ENCODE data around the gene OVOL1.

The OVOL1 gene

DNA sequence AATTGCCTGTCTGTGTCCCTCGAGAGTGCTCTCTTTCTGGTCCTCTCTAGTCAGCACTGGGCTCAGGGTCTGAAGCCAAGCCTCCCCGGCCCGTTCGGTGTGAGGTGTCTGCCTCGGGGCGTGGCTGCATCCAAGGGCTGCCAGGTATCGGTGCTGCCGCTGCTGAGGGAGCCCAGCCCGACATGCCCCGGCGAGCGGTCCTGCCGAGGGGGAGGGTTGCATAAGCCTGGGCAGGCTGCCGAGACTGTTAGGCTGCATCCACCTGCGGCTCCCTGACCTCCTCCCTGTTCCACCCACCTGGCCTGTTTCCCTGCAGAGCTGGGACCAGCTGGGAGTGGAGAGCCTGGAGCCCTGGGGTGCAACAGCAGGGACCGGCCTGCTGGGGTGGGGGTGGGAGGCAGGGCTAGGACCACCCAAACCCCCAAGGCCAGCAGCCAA, 6.3 kb downstream of the OVOL1 start:
- no peak for DNase-seq

DNA sequence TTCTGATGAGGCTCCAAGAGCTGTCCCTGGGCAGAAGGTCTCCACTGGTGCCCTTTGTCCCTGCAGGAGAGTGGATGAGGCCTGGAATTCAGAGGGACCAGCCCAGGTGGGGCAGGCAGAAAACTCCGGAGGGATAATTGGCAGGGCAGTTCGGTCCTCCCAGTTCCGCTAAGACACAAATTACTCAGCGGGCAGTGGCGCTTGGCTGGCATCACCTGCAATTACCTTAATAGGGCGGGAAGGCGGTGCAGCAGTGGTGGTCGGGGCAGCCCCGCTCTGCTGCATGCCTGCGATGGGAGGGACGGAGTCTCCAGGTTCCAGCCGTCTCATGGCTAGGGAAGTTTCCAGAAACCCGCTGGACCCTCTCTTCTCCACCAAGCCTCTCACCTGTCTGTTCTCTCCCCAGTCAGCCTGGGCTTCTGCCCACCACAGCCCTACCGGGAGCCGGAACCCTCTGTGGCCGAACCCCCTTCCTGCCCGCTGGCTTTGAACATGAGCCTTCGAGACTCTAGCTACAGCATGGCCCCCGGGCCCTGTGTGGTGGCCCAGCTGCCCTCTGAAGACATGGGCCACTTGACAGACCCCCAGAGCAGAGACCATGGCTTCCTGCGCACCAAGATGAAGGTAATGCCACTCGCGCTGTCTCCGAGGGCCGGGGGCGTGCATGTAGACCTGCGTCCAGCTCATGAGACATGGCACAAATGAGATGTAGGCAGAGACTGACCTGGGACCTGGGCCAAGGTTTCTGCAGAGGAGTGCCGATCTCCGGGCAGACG, 7.0 kb downstream of the OVOL1 start:
- DNase-seq = no peak

DNA sequence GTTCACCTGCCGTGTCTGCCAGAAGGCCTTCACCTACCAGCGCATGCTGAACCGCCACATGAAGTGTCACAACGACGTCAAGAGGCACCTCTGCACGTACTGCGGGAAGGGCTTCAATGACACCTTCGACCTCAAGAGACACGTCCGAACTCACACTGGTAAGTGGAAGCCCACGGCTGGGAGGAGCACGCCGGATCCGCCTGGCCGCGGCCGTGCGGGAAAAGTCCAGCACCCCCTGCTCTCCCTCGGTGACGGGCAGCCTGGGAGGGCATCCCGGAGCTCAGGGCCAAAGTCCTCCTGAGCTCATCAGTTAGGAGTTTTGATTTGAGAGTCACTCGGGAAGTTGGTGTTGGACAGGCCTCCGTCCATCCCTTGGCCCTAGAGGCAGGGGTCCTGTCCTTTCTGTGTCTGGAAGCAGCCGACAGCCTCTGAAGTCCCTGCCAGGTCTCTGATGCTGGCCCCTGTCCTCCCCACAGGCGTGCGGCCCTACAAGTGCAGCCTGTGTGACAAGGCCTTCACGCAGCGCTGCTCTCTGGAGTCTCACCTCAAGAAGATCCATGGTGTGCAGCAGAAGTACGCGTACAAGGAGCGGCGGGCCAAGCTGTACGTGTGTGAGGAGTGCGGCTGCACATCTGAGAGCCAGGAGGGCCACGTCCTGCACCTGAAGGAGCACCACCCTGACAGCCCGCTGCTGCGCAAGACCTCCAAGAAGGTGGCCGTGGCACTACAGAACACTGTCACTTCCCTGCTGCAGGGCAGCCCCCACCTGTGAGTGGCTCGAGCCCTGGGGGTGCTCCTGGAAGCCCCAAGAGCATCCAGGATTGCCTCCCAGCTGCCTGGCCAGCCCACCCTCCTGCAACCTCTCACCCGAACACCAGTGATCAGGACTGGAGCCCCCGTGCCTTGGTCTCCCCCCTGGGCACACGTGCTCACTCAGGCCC, 8.0 kb downstream of the OVOL1 start:
- no peak for DNase-seq

DNA sequence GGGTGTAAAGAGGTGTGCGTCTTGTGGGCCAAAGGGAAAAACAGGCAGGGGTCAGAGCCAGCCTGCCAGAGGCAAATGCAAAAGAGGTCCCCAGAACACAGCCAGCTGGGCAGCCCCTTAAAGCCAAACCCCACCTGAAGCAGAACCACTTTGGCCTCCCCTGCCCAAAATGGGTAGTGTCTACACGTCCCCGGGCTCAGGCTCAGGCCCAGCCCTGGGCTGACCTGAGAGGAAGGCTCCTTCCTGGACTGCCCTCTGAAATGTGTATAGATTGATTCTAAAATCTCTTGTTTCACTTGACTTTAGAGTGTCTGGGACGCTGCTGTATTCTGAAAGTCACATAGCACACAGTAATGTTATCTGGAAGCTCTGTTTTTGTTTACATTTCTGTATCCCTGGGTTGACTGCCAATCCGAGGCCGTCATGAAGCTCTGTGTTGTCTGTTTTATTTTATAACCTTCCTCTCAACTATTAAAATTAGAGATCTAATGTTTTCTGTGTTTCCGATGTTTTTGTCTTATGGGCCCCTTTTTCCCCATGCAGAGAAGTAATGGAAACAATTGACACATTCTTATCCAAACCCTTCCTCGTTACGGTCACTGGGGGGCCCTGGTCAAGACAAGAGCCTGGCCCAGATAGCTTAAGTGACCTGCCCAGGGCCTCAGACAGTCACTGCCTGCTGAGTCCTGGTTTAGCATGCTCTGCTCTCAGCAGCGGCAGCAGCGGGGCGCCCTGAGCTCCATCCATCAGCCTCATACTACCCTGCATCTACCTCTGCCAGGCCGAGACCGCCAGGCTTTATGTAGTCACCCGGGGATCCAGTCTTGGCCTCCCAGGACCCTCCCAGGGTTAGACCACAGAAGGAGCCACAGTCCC, 10.1 kb downstream of the OVOL1 start:
- no peak for DNase-seq

DNA sequence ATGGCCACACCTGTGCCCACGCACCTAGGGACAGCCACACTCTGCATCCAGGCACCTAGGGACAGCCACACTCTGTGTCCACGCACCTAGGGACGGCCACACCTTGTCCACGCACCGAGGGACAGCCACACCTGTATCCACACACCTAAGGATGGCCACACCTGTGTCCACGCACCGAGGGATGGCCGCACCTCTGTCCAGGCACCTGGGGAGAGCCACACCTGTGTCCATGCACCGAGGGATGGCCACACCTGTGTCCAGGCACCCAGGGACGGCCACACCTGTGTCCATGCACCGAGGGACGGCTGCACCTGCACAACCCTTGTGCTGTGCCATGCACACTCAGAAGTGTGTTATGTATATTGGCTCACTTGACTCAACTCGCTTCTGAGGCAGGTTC, 10.8 kb downstream of the OVOL1 start:
- no peak for DNase-seq

DNA sequence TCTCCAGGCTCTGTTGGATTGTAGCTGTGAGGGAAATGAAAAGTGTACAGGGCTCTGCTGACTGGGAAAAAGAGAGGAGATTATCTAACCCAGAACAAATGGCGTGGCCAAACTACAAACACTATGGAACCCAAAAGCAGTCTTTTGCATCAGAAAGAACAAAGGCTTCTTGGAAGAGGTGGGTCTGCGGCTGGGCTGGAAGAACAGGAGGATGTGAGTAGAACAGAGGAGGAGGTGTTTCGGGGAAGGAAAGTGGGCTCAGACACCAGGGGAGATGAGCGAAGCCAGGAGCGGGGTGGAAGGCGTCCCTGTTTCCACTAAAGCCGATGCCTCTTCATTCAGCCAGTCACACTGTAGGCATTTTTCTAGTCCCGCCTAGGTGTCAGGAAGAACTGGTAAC, 12.0 kb downstream of the OVOL1 start:
- DNase-seq = no peak

DNA sequence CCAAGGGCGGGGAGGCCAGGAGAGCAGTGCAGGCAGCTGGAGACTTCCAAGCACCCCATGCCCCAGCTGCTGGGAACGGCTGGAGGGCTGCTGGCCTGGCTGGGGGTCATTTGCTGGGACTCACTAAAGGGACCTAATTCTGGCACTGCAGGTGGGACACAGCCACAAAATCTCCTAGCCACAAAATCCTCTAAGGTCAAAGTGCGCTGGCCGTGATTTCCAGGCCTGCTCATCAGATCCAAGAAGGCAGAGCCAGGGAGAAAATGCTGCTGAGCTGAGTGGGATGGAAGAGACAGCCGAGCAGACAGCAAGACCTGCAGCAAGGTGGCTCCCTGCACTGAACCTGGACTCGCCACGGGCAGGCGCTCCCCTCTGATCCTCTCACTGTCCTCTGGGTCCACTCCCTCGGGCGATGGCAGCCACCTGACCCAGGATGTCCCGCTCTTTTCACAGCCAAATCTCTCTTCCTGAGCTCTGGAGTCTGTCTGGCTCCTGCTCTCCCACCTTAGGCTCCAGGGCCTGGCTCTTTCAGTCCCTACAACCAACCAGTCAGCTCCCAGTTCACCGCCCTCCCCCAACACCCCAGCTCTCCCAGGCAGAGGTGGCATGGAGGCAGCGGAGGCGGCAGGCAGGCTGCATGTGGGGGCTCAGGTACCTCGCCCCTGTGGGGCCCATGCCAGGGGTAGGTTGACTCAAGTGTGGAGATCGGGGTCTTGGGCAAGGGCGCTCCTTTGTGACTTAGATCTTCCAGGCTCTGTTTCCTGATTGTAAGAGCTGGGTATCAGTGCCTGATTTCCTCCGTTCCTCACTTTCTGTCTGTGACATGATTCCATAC, 14.5 kb downstream of the OVOL1 start:
- no peak for DNase-seq

DNA sequence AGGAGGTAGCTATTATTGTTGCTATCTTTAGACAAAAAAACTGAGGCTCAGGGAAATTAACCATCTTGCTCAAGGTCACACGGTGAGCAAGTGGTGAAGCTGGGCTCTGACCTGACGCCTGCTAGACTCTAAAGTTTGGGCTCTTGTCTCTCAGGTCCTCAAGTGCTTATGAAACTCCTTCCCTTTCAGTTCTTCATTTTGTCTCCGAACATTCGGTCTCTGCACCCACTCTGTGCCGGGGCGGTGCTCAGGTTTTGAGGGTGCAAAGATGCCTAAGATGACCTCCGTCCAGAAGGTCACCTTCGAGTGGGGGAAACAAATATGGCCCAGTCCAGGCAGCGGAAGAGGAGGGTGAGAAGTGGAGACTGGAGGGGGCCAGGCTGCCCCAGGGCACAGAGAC, 16.0 kb downstream of the OVOL1 start:
- DNase-seq = no peak

DNA sequence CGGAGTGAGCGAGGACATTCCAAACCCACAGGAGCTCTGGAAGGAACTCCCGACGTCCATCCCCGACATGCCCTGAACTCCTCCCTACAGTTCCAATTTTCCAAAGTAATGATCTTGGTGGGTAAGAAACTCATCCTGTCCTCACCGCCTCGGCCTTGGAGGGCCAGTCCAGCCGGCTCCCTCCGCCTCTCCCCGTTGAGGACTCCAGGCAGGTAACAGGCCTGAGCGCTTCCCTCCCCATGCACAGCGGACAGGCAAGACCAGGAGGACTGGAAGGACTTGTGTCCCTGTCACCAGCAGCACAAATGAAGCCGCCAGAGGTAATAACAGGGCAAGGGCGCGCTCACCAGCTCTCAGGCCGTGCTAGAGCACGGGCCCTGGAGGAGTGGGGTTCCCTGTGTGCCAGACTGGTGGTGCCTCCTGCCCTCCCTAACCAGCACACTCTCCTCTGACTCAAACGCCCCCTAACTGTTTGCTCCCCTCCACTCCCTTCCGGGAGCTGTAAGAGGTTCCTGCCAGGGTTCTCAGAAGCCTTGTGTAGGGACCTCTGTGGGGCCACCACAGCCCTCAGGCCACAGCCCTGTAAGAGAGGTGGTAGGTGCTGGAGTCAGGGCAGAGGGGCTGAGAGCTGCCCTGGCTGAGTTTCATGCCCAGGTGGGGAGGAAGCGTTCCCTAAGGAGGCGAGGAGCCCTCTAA, 17.1 kb downstream of the OVOL1 start:
- no peak for DNase-seq

DNA sequence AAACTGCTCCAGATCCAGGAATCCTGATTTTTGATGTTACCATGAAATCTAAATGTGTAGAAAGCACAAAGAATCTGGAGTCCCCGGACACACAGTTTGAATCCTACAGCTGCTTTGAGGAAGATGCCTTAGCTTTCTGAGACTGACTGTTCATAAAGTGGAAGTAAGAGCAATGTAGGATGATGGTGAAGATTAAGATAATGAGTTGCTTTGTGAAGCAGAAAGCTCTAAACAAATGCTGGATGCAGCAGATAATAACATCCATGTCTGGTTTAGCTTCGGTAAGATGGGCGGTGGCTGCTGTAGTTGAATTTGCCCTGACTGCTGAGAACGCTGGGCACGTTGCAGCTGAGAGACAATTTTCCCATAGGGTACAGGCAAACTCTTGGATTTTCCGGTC, 20.1 kb downstream of the OVOL1 start:
- DNase-seq = no peak

DNA sequence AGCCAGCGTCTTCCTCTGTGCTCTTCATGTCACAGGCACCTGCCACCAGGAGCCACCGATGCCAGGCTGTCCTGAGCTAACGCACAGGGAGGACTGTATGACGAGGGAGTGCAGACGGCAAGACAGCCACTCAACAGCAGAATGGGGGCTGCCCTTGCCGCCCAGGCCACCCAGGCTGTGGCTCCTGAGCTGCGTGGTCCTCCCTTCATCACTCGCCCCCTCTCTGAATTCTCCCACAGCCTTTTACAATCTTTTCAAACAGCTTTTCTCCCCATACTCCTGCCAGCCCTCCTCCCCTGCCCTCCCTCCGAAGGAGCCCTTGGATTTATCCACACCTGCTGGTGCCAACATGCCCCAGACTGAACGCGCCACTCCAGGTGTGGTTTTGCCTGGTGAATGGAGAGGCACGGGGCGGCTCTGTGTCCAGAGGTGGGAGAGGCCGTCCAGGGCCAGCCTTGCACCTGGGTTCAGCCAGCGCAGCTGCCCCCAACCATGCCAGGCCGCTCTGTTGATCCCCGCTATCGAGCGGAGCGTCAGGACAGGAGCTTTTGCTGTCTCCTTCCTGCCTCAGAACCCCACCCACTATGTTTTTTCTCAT, 22.0 kb downstream of the OVOL1 start:
- DNase-seq = no peak

DNA sequence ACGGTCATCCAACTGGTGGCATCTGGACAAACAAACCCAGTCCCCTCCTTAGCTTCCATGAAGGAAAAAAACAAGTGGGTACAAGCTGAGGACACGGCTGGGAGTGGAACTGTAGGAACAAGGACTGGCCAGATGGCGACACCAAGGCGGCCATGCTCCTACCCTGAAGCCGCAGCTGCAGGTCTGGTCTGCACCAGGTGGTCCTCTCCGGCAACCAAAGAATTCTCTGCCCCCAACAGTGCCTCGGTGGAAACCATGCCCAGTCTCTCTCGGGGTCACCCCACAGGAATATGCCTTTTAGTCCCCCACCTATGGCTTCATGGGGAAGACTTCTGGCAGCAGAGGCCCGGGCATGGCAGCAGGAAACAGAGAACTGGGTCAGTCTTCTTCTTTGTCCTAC, 22.6 kb downstream of the OVOL1 start:
- DNase-seq = no peak

DNA sequence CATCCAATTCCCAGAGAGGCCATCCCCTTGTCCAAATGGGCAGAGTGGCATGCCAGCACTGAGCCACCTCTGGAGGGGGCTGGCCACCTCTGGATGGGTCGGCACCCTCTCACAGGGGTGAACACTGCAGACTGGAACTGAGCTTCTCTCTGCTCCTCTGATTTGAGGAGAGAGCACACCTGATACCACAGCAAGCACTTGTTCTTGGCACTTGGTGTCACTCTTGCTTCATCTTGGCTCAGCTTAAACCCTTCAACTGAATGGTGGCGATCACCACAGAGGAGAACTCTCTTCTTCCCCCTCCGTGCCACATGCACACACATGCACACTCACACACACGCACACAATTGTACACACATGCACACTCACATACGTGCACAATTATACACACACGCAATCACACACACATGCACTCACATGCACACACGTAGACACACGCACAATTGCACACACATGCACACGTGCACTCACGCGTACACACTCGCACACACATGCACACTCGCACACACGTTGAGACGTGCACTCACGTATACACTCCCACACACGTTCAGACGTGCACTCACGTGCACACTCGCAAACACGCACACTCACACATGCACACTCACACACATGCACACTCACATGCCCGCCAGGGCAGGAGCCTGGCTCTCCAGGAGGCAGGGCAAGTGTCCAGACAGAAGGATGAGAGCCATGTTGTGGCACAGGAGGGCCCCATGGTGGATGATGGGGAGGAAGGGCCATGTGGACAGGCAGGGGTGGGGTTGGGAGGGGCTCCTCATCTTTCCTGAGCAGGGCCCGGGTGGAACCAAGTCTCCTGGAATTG, 23.4 kb downstream of the OVOL1 start:
- DNase-seq = no peak

DNA sequence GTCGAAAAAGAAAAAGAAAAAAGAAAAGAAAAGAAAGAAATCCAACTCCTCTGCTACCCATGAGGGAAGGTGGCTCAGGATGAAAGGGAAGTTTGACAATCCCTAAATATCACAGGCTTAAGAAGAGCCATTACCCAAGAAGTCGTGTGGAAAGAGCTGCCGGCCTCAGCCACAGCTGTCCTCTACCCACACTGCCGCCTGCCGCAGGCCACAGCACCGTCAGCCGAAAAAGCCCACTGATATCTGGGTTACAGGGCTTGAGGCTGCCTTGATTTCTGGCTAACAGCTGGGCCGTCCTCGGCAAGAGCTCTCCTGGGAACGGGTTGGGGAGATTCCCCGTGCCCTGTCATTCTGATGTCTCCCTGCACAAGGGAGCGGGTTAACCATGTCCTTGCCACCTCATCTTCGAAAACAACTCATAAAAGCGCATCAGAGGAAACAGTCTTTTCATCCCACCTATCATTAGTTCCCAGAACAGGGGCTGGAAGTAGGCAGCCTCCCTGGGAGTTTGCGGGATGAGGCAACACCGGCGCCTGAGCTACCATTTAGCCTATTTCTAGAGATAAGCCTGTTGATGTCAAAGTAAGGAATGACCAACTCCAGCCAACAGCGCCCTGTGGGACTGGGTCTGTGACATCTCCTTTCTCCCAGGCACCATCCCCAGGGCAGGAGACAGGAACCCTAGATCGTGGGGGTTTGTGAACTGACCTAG, 25.1 kb downstream of the OVOL1 start:
- no peak for DNase-seq

DNA sequence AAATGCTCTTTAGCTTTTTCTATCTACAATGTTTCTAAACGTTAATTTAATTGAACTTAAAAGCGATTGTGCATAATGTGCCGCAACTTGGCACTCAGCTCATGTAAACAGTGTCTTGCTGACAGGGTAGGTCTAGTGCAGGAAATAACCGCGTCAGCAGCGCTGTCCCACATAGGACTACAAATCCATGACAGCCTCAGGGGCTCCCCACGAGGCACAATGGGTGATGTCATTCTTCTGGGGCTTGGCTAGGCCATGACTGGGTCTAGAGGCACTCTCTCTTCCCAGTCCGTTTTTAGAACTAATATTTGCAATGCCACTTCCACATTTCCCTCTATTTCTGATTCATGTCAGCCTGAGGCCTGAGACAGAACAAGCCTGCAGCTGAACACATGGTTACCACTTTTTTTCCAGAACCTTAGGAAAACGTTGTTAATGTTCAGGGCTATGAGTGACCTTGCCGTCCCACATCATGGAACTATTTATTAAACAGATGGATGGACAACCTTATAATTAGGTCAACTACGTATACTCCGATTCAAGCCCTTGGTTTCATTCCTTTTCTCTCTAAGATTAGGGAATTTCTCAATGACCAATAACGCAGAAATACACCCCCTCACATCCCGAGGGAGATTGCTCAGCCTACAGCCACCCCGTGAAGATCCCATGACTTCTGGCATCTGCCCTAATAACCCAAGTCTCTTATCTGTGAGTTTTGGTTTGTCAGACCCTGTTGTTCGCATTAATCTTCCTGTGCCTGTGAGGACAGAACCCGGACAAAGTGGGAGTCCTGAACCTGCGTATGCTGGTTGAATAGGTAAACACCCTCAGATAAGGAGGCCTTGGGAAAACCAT, 27.5 kb downstream of the OVOL1 start:
- DNase-seq = no peak

DNA sequence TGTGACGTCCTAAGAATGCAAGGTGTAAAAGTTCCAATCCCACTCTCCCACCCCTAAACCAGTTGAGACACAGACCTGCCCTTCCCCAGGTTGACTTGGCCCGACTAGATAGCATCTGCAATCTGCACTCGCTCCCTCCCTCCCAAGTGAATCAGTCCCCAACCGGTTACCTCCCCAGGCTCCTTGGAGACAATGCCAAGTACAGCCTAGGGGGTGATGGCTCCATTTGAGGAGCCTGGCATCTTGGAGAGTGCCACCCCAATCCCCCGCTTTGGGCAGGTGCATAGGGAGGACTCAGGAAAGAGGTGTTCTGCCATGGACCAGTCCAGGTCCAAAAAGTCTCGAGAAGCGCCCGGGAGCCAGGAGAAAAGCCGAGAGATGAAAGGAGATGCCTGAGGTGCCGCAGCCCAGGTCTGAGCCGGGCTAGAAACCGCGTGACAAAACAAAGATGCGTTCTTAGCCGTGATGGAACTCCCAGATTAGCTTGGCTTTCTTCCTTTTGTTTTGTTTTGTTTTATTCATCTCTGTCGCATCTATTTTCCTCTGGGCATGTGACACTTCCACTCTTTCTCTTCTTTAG, 28.2 kb downstream of the OVOL1 start:
- DNase-seq = no peak

DNA sequence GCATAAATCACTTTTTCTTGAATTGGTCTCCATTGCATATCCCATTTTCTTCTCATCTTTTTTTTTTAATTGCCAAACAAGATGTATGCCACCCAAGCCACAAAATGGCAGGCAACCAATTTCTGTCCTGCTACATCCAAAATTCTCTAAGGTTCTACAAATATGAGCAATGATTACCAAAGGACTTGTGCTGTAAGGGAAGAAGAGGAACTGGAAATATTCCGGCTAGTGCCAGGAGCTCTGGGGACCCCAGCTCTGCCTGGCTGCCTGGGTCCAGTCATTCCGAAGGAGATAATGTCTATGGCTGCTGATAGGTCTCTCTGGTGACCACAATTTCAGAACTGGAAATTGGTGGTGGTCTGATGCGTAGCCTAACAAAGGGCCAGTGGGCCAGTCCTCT, 29.8 kb downstream of the OVOL1 start:
- DNase-seq = no peak

DNA sequence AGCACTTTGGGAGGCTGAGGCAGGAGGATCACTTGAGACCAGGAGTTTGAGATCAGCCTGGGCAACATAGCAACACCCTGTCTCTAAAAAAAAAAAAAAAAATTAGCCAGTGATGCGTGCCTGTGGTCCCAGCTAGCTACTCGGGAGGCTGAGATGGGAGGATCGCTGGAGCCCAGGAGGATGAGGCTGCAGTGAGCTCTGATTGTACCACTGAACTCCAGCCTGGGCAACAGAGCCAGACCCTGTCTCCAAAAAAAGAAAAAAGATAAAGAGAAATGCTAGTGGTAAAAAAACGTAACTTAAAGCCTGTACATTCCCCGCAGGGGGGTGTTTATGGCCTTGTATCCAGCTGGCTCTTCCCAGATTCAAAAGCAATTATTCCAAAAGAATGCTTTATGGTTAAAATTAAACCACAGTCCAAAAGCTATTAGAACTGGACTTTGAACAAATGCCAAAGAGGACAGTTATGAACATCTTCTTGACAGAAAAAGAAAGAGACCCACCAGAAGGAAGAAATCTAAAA, 30.5 kb downstream of the OVOL1 start:
- DNase-seq = no peak

Data from retina (tissue), 1 donor.